Panc1 (cell line): ENCODE data around the gene LRSAM1. TPM values are rescaled to one million over a fixed set of nuclear protein-coding genes. Genes with fewer than 3 reads are reported as not detected.

Experiments
- ATAC-seq: fragments of 200-7000 bp; cut with Tn5 transposase; 2 replicates; pipeline ENCODE4 v1.9.1; 2020; ENCODE audit warnings: mild to moderate bottlenecking, moderate library complexity
- BruUV-seq: library from RNA; stranded (reverse); fragments of 400-500 nt; replicated peaks from 2 replicates; lab custom pipeline; 2021; lab: Mats Ljungman, UMichigan
- CTCF ChIA-PET: fragments of 300-600 bp; sonication (Branson Sonifier 250); formaldehyde crosslinking; loops from one replicate; lab custom pipeline; 2022; ENCODE audit warnings: antibody characterized with exemption; lab: Charles Lee
- POLR2A ChIA-PET: fragments of 300-600 bp; sonication (Branson Sonifier 250); formaldehyde crosslinking; loops from one replicate; lab custom pipeline; 2022; ENCODE audit warnings: antibody characterized with exemption; lab: Charles Lee
- DNase-seq: peaks from one replicate; pipeline ENCODE4 v3.0.0-alpha.2; 2010; ENCODE audit warnings: low read depth, low spot score
- H3K27ac ChIP-seq: 2 replicates; pipeline ENCODE4 v1.5.1; 2011; ENCODE audit warnings: mild to moderate bottlenecking, low read length, inconsistent platforms
- H3K27me3 ChIP-seq: fragments of 200-500 bp; sonication (Bioruptor generic); 2 replicates; pipeline ENCODE4 v1.6.0; 2014; ENCODE audit warnings: low read length, inconsistent platforms; ENCODE audit not compliant: control insufficient read depth, insufficient read depth
- H3K36me3 ChIP-seq: fragments of 200-500 bp; sonication (Bioruptor generic); 2 replicates; pipeline ENCODE4 v1.5.1; 2014; ENCODE audit warnings: inconsistent platforms, mild to moderate bottlenecking, low read length, moderate library complexity; ENCODE audit not compliant: control insufficient read depth, insufficient read depth
- H3K4me1 ChIP-seq: 2 replicates; pipeline ENCODE4 v1.5.1; 2011; ENCODE audit warnings: inconsistent platforms, mild to moderate bottlenecking, low read length, moderate library complexity; ENCODE audit not compliant: control insufficient read depth, insufficient read depth
- H3K4me3 ChIP-seq, 2 experiments: 2 replicates each; pipeline ENCODE4 v1.5.1; 2011 to 2012; ENCODE audit warnings: low read depth in 2 of 2, low read length in 2 of 2, mild to moderate bottlenecking in 2 of 2, inconsistent platforms in 1 of 2, moderate library complexity in 1 of 2
- H3K9me3 ChIP-seq: fragments of 200-500 bp; sonication (Bioruptor generic); 2 replicates; pipeline ENCODE4 v1.5.1; 2014; ENCODE audit warnings: low read depth, mild to moderate bottlenecking, inconsistent platforms, low read length, moderate library complexity; ENCODE audit not compliant: control insufficient read depth, insufficient read depth
- CTCF ChIP-seq: fragments of 450-650 bp; IDR thresholded peaks from 2 replicates; pipeline ENCODE4 v1.5.1; 2017; ENCODE audit warnings: mild to moderate bottlenecking
- POLR2AphosphoS5 ChIP-seq: IDR thresholded peaks from 2 replicates; pipeline ENCODE4 v1.6.1; 2012; ENCODE audit warnings: mild to moderate bottlenecking, low read depth, low read length, moderate library complexity
- REST ChIP-seq, 2 experiments: IDR thresholded peaks; 2 replicates each; pipeline ENCODE4 v1.6.1; 2011 to 2012; ENCODE audit warnings: low read depth in 2 of 2, control low read depth in 1 of 2, low read length in 1 of 2, mild to moderate bottlenecking in 1 of 2, moderate library complexity in 1 of 2; ENCODE audit not compliant: insufficient read depth in 1 of 2
- SIN3A ChIP-seq: IDR thresholded peaks from 2 replicates; pipeline ENCODE4 v1.6.1; 2012; ENCODE audit warnings: low read depth, mild to moderate bottlenecking, low read length, moderate library complexity, borderline replicate concordance; ENCODE audit not compliant: insufficient read depth
- TCF7L2 ChIP-seq: IDR thresholded peaks from 2 replicates; pipeline ENCODE4 v1.6.1; 2011; ENCODE audit warnings: mild to moderate bottlenecking, low read depth, low read length, inconsistent platforms
- in situ Hi-C: cut with HindIII; loops from 2 replicates; pipeline ENCODE4 v1.10.0; 2016; ENCODE audit warnings: low sequenced_read_pairs, low pct_unique_long_range_greater_than_20kb
- intact Hi-C: fragments of 100-400 bp; cut with micrococcal nuclease; formaldehyde crosslinking; loops from one replicate; pipeline ENCODE4 v1.10.0; 2022; ENCODE audit not compliant: unreplicated experiment
- total RNA-seq: library from RNA; stranded (reverse); gene quantifications from one replicate; pipeline ENCODE4 v1.2.1, GENCODE V29; 2021; ENCODE audit not compliant: unreplicated experiment

LRSAM1 gene
- total RNA-seq, 1 experiment from 2014 or later = 15.4 TPM

GRCh38 chr9:127457191-127457878 is 6.0 kb downstream of the LRSAM1 start:
- DNase-seq (no peak), ATAC-seq (no peak)
- no peak overlapping the region for H3K4me3 ChIP-seq
- BruUV-seq = no TSS peak
- peaks cover under 1% of the 10 kb centered on the region; the same call in 1 of the 2 replicates for H3K36me3 ChIP-seq
- ChIA-PET CTCF (no interaction called here), POLR2A (no interaction called here)
- intact Hi-C loops (no loop called here), in situ Hi-C loops (no loop called here)
- no peak overlapping the region for H3K27ac ChIP-seq
- no peaks in the 10 kb centered on the region for H3K27me3 ChIP-seq
- H3K4me1 ChIP-seq = peaks cover 5% of the 10 kb centered on the region; the same call in 1 of the 2 replicates
- no peaks in the 10 kb centered on the region for H3K9me3 ChIP-seq
- TF ChIP-seq POLR2AphosphoS5 = no peak
- no peak for TF ChIP-seq REST (IDR thresholded peaks at IDR 0.05; ENCODE audit: insufficient read depth in 1 of 2, low read depth in 2 of 2, low read length in 1 of 2)
- no peak for TF ChIP-seq SIN3A
- TF ChIP-seq CTCF = no peak
- TF ChIP-seq TCF7L2 = no peak

GRCh38 chr9:127458921-127459320 is 7.6 kb downstream of the LRSAM1 start:
- TF ChIP-seq POLR2AphosphoS5 (no peak), CTCF (no peak), SIN3A (no peak), TCF7L2 (no peak), REST (IDR thresholded peaks at IDR 0.05; ENCODE audit: insufficient read depth in 1 of 2, low read depth in 2 of 2, low read length in 1 of 2) (no peak)
- no peak for ATAC-seq
- no TSS peak for BruUV-seq
- ChIA-PET CTCF (no interaction called here), POLR2A (no interaction called here)
- in situ Hi-C loops (no loop called here), intact Hi-C loops (no loop called here)
- Histone ChIP-seq H3K9me3 (no peaks in the 10 kb centered on the region), H3K36me3 (peaks cover 2% of the 10 kb centered on the region; the same call in 1 of the 2 replicates), H3K4me1 (no peaks in the 10 kb centered on the region), H3K27me3 (no peaks in the 10 kb centered on the region), H3K4me3 (no peak overlapping the region), H3K27ac (no peak overlapping the region)
- DNase-seq = no peak
